Ramos (cell line): ENCODE data around the gene USP35.

Source experiments
- in situ Hi-C: fragments of 300-500 bp; cut with MboI; formaldehyde crosslinking; loops from one replicate; pipeline ENCODE4 v1.14.3; 2022; ENCODE audit warnings: low sequenced_read_pairs; ENCODE audit not compliant: unreplicated experiment

The USP35 gene

DNA sequence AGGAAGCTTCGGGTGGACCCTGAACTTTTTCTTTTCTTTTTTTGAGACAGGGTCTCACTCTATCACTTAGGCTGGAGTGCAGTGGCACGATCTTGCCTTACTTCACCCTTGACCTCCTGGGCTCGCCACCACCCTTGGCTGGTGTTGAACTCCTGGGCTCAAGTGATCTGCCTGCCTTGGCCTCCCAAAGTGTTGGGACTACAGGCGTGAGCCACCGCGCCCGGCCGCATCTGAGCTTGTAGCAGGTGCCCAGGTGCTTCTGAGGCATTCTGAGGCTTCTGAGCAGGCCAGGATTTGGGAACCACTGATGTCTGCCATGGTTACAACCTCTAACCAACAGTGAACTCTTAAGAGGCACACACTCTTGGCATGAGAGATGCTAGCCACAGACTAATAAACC is 5.1 kb downstream of the USP35 start:
- in situ Hi-C loops = no loop called here

DNA sequence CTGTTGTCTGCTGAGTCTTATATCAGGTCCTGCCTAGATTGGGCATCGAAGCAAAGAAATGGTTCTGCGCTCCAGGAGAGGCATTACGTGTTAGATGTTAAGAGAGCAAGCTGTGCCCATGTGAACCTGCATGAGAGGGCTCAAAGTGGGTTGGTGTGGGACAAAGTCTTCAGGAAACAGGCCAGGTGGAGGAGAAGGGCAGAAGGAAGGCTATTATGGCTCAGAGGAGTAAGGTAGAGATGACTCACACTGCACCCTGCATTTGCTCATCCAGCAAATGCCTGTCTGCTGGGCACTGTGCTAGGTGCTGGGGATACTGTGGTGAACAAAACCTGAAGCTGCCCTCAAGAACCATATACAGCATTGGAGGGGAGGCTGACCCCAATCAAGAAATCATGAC is 5.8 kb downstream of the USP35 start:
- in situ Hi-C loops = no loop called here

DNA sequence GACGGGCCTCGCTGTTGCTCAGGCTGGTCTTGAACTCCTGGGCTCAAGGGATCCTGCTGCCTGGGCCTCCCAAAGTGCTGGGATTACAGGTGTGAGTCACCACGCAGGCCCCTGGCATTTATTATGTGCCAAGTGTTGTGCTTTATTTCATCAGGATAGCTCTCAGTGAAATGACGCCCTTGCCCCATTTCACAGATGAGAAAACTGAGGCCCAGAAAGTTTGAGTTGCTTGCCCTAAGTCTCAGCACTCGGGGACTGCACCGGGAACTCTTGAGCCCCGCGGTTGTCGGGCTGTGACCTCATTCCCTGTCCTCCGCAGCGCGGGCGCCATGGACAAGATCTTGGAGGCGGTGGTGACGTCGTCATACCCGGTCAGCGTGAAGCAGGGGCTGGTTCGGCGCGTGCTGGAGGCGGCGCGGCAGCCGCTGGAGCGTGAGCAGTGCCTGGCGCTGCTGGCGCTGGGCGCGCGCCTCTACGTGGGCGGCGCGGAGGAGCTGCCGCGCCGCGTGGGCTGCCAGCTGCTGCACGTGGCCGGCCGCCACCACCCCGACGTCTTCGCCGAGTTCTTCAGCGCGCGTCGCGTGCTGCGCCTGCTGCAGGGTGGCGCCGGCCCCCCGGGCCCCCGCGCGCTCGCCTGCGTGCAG is 7.3 kb downstream of the USP35 start:
- in situ Hi-C loops = no loop called here

DNA sequence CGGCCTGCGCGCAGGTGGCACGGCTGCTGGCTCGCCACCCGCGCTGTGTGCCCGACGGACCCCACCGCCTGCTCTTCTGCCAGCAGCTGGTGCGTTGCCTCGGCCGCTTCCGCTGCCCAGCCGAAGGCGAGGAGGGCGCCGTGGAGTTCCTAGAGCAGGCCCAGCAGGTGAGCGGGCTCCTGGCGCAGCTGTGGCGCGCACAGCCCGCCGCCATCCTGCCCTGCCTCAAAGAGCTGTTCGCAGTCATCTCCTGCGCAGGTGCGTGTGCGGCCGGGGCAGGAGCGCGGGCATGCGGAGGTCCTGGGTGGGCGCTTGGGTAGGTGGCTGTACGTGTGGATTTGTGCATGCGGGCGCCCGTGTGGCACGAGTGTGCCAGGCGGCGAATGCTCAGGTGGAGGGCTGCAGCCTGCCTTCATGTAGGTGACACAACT is 8.0 kb downstream of the USP35 start:
- in situ Hi-C loops = no loop called here

DNA sequence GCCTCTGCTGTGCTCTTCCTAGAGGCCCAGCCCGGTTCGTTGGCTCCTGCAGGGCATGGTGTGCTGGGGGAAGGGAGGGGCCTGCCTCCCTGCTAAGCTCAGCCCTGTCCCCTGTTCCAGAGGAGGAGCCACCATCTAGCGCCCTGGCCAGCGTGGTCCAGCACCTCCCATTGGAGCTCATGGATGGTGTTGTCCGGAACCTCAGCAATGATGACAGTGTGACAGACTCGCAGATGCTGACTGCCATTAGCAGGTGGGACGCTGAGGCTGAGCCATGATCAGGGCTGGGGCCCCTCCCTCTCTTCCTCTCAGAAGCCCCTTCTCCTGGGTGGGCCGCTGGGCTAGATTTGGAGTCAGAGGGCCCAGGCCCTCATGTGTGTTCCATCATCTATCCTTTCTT is 9.1 kb downstream of the USP35 start:
- in situ Hi-C loops = no loop called here

DNA sequence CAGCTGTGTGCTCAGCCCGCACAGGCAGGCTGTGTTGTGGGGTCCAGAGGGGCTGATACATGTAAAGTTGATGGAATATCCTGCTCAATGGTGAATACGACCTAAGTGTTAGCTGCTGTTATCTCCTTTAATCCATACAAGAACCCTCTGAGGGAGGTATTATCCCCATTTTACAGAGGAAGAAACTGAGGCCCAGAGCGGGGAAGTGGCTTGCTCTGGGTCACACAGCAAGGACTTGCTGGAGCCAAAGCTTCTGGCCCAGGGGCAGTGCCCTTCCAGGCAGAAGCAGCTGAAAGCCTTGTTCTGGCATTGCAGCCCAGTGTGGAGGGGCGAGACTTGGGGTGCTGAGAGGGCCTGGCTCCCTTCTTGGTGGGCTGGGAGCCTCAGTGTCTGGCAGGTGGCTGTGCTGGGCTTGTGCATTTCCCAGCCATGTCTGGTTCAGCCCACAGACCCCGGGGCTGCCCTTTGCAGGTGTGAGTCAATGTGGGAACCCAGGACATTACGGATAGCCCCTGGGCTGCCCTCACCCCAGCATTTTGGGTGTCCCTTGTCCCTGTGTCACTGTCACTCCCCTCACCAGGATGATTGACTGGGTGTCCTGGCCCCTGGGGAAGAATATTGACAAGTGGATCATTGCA is 10.4 kb downstream of the USP35 start:
- in situ Hi-C loops = no loop called here

DNA sequence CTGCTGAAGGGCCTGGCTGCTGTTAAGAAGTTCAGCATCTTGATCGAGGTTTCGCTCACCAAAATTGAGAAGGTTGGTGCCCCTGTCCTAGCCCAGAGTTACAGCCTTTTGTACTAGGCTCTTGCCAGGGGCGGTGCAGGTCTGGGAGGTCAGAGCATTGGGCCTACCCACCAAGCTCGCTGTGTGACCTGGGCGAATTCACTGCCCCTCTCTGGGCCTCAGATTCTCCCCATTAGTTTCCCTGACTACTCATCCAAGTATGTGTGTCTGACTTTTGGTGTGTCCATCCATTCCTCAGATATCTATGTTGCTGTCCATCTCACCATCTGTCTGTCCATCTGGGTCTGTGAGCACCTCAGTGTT is 10.9 kb downstream of the USP35 start:
- in situ Hi-C loops = no loop called here

DNA sequence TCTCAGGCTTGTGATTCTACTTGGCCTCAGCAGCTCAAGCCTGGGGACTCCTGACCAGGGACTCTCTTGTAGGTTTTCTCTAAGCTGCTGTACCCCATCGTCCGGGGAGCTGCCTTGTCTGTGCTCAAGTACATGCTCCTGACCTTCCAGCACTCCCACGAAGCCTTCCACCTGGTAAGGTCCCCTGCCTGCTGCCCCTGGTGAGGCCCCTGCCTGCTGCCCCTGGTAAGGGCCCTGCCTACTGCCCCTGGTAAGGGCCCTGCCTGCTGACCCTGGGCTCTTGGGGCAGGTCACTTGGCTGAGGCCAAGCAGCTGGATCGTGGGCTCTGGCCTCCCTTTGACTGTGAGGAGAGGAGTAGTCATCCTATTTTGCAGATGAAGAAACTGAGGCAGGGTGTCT is 11.3 kb downstream of the USP35 start:
- in situ Hi-C loops = no loop called here

DNA sequence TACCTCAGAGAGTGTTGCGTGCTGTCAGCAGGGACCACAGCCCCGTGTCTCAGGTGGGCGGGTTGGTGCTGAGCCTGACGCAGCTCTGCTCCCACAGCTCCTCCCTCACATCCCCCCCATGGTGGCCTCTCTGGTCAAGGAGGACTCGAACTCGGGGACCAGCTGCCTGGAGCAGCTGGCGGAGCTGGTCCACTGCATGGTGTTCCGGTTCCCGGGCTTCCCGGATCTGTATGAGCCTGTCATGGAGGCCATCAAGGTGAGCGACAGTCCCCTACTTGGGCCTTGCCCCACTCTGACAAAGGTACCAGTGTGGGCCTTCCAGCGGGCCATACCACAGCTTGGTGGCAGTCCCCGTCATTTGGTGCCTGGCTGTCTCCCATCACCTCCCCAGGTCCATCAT is 11.8 kb downstream of the USP35 start:
- in situ Hi-C loops = no loop called here

DNA sequence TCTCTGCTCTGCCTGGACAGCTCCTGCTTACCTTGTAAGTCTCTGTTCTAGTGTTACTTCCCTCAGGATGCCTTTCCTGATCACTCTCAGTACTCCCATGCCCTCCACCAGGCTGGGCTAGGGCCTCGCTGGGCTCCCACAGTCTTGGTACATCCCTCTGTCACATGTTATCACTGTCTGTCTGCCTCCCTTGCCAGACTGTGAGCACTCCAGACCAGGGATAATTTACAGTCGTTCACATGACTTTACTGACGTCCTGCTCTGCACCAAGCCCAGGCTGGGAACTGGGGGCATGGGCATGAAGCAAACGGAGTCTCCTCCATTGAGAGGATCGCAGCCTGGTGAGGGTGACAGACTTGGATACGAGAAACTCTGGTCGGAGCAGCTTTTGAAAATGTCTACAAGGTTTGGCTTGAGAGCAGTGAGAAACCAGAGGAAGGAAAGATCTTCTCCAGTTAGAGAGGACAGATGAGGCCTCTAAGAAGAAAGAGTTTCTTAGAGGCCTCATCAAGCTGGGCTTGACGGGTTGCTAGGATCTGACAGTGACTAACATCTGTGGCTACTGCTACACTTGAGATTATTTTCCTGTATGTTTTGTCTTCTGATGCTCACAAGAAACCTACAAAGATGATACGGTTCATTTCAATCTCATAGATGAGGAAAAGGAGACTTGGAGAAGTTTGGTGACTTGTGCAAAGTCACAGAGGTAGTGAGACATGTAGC is 12.5 kb downstream of the USP35 start:
- in situ Hi-C loops = no loop called here

DNA sequence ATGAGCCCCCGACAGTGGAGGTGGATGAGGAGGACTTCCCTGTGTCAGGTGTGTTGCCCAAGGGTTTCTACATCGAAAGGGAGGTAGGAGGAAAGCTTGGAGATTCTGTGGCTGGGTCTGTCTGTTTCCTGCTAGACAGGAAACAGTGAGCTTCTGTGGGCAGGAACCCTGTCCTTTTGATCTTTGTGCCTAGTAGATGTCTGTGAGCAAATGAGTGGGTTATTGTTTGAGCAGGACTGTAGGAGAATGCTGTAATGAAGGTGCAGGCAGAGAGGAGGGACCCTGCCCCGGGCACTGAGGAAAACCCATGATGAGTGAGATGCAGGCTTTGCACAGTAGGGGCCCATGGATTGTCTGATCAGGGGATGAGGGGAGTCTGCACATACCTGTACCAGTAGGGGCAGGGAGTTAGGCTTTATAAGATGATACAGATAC is 14.0 kb downstream of the USP35 start:
- in situ Hi-C loops = no loop called here

DNA sequence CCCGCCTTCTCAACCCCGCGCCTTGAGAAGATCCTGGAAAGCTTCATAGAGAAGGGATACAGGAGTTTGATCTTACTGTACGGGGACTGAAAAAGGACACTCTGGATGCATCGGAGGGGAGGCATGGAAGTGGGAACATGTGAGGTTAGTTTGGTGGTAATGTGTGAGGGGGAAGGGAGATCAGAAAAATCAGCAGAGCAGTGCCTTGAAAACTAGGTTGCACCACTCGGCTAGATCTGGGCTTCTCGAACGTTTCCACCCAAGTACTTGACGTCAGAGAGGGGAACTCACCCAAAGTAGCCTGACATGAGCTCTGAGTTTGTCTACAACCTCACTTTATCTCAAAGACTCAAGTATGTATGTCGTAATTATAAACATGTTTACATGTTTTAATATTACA is 14.5 kb downstream of the USP35 start:
- in situ Hi-C loops = no loop called here

DNA sequence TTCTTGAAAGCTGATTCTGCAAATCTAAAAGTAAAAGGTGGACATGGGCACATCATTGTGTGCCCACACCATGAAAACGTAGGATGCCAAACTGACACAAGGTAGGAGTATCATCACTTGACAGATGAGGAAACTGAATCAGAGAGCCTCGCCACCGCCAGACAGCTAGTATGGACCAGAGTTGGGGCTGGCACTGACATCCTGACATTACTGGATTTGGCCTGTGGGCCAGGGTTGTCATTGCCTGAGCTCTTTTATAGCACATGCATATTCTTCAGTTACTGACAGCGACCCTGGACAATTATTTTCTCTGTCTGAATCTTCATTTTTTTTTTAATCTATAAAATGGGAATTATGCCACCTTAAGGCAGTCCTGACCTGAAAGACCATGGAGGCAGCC is 16.5 kb downstream of the USP35 start:
- in situ Hi-C loops = no loop called here

DNA sequence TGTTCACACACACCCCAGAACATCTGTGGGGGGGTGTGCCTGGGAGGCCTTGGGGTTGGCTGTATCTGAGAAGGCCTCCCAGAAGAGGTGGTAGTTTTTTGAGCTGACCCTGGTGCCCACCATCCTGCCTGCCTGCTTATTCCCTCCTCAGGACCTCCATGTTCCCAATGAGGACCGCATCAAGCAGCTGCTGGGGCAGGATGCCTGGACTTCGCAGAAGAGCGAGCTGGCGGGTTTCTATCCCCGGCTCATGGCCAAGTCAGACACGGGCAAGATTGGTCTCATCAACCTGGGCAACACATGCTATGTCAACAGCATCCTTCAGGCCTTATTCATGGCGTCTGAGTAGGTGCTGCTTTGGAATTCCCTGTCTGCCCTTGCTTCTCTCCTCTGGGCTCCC is 17.0 kb downstream of the USP35 start:
- in situ Hi-C loops = no loop called here

DNA sequence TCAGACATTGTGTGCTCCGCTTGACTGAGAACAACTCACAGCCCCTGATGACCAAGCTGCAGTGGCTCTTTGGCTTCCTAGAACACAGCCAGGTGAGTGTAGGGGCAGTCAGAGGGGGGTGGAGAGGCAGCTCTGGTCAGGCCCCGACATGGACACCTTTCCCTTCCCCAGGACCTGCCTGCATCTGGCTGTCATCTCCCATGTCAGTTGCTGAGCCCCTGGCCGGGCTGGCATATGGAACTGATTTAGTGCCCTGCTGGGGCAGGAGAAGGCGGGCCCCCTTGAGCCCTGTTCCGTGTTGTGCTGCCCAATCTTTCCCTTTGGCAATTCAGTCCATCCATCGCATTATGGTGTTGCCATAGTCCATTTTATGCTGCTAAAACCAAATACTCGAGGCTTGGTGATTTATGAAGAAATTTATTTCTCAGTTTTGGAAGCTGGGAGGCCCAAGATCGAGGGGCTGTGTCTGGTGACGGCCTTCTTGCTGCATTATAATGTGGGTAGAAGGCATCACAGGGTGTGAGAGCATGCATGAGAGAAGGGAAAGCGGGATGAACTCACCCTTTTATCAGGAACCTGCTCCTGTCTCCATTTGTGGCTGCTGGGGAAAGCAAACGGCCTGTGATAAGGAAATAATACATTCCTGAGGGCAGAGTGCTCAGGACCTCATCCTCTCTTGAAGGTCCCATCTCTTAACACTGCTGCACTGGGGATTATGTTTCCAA is 19.0 kb downstream of the USP35 start:
- in situ Hi-C loops = no loop called here

DNA sequence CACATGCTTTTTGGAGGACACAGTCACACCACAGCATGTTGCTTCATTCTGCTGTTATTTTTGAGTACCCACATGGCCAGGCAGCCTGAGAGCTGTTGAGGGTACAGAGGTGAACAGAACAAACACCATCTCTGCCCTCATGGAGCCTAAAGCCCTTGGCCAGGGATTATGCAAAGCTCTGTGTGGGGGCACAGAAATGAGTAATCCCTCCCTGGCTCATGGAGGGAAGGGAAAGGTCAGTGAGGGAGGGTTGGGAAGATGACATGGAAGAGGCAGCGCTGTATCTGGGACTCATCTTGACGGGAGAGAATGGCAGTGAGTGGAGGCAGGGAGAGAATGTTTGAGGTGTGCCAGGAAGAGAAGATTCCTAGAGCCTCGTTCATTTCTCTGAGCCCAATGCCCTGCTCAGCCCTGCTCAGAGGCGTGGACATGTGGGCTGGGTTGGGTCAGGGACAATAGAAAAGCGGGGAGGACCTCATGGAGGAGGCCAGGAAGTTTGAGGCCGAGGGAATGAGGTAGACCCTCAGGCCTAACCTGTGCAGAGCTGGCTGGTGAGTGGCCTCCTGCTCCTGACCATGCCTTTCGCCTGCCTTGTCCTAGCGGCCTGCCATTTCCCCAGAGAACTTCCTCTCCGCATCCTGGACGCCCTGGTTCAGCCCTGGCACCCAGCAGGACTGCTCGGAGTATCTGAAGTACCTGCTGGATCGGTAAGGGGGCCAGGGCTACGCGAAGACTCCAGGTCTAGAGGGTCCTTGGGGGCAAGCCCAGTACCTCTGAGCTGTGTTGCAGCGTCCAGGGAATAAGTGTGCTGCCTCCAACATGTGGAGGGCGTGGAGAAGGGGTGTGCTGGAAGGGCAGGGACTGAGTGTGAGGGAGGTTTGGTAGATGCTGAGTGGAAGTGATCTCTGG is 19.8 kb downstream of the USP35 start:
- in situ Hi-C loops = no loop called here

DNA sequence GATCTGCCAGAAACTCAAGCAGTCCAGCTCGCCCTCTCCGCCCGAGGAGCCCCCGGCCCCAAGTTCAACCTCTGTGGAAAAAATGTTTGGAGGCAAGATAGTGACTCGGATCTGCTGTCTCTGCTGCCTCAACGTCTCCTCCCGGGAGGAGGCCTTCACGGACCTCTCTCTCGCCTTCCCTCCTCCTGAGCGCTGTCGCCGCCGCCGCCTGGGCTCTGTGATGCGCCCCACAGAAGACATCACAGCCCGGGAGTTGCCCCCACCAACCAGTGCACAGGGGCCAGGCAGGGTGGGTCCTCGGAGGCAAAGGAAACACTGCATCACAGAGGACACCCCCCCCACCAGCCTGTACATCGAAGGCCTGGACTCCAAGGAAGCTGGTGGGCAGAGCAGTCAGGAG is 20.8 kb downstream of the USP35 start:
- in situ Hi-C loops = no loop called here

DNA sequence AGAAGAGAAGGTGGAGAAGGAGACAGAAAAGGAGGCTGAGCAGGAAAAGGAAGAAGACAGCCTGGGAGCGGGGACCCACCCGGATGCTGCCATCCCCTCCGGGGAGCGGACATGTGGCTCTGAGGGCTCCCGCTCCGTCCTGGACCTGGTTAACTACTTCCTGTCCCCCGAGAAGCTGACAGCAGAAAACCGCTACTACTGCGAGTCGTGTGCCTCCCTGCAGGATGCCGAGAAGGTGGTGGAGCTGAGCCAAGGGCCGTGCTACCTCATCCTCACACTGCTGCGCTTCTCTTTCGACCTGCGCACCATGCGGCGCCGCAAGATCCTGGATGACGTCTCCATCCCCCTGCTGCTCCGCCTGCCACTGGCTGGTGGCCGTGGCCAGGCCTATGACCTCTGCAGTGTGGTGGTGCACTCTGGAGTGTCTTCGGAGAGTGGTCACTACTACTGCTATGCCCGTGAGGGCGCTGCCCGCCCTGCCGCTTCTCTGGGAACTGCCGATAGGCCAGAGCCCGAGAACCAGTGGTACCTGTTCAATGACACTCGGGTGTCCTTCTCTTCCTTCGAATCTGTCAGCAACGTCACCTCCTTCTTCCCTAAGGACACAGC is 21.4 kb downstream of the USP35 start:
- in situ Hi-C loops = no loop called here

DNA sequence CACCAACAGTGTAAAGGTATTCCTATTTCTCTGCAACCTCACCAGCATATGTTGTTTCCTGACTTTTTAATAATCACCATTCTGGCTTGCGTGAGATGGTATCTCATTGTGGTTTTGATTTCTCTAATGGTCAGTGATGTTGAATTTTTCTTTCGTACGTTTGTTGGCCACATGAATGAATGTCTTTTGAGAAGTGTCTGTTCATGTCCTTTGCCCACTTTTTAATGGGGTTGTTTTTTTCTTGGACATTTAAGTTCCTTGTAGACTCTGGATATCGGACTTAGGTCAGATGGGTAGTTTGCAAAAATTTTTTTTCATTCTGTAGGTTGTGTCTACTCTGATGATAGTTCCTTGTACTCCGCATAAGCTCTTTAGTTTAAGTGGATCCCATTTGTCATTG is 22.8 kb downstream of the USP35 start:
- in situ Hi-C loops = no loop called here
